HUES48 (cell line): ENCODE data around the gene DPY19L3.

Experiments
- H3K27ac ChIP-seq: one replicate; pipeline ENCODE4 v1.7.0; 2013; ENCODE audit warnings: low read depth, low read length, inconsistent platforms
- H3K27me3 ChIP-seq: 2 replicates; pipeline ENCODE4 v1.6.1; 2013; ENCODE audit warnings: mild to moderate bottlenecking, low read length; ENCODE audit not compliant: control insufficient read depth, insufficient read depth
- H3K36me3 ChIP-seq: 2 replicates; pipeline ENCODE4 v1.6.1; 2013; ENCODE audit warnings: low read length; ENCODE audit not compliant: control insufficient read depth, insufficient read depth
- H3K4me1 ChIP-seq: 2 replicates; pipeline ENCODE4 v1.6.1; 2013; ENCODE audit warnings: mild to moderate bottlenecking, low read length; ENCODE audit not compliant: control insufficient read depth, insufficient read depth
- H3K4me3 ChIP-seq: 2 replicates; pipeline ENCODE4 v1.5.1; 2013; ENCODE audit warnings: mild to moderate bottlenecking, low read depth, low read length
- H3K9ac ChIP-seq: 2 replicates; pipeline ENCODE4 v1.6.1; 2013; ENCODE audit warnings: mild to moderate bottlenecking, low read depth, low read length, moderate library complexity
- H3K9me3 ChIP-seq: 2 replicates; pipeline ENCODE4 v1.6.1; 2013; ENCODE audit warnings: low read length; ENCODE audit not compliant: control insufficient read depth, insufficient read depth

The DPY19L3 gene

GRCh38 chr19:32522967-32523366, 117.4 kb downstream of the DPY19L3 start:
- Histone ChIP-seq H3K36me3 (no peaks in the 10 kb centered on the region), H3K9ac (no peak overlapping the region), H3K9me3 (no peaks in the 10 kb centered on the region), H3K4me1 (no peaks in the 10 kb centered on the region), H3K27ac (no peak overlapping the region), H3K27me3 (no peaks in the 10 kb centered on the region), H3K4me3 (no peak overlapping the region)

DNA sequence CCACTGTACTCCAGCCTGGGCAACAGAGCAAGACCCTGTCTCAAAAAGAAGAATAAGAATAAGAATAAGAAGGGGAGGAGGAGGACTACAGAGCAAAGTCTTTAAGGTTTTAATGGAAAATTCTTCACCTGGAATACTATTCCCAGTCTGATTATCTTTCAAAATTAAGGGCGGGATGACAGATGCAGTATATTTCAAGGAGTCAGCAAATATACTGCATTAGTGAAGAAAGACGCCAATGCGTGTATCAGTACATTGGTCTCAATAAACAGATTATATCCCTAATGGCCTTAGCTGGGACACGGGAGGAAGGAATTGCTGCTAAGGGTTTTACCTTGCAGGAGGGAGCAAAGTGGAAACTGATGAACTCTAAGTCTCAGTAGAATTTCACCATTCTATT, 121.3 kb downstream of the DPY19L3 start:
- Histone ChIP-seq H3K36me3 (no peaks in the 10 kb centered on the region), H3K4me3 (no peak overlapping the region), H3K27ac (no peak overlapping the region), H3K4me1 (no peaks in the 10 kb centered on the region), H3K27me3 (no peaks in the 10 kb centered on the region), H3K9ac (no peak overlapping the region), H3K9me3 (peaks cover 8% of the 10 kb centered on the region)

DNA sequence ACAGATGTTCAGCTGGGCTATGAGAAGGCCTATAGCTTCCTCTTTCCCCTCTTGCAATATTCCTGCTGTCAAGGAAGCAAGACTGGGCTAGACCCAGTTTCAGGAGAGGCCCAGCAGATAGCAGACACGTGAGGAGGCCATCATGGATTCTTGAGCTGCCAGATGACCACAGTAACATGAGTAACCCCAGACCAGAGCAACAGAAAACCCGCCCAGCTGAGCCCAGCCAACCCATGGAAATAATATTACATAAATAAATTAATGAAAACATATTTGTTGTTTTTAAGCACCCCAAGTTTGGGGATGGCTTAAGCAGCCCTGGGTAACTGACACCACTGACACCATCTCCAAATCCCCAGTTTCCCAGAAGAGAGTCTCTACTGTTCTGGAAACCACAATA, 125.2 kb downstream of the DPY19L3 start:
- Histone ChIP-seq H3K27me3 (no peaks in the 10 kb centered on the region), H3K36me3 (no peaks in the 10 kb centered on the region), H3K27ac (no peak overlapping the region), H3K4me1 (no peaks in the 10 kb centered on the region), H3K9ac (no peak overlapping the region), H3K4me3 (no peak overlapping the region), H3K9me3 (peaks cover 15% of the 10 kb centered on the region)

GRCh38 chr19:32532233-32532632, 126.7 kb downstream of the DPY19L3 start:
- Histone ChIP-seq H3K9me3 (peaks cover 15% of the 10 kb centered on the region), H3K9ac (no peak overlapping the region), H3K27ac (no peak overlapping the region), H3K27me3 (no peaks in the 10 kb centered on the region), H3K36me3 (no peaks in the 10 kb centered on the region), H3K4me1 (no peaks in the 10 kb centered on the region), H3K4me3 (no peak overlapping the region)
